ENCODE measurements around the gene AGXT. TPM values are rescaled to one million over a fixed set of nuclear protein-coding genes. Genes with fewer than 3 reads are reported as not detected.

AGXT gene
- not detected in 2 replicates for total RNA-seq

DNA sequence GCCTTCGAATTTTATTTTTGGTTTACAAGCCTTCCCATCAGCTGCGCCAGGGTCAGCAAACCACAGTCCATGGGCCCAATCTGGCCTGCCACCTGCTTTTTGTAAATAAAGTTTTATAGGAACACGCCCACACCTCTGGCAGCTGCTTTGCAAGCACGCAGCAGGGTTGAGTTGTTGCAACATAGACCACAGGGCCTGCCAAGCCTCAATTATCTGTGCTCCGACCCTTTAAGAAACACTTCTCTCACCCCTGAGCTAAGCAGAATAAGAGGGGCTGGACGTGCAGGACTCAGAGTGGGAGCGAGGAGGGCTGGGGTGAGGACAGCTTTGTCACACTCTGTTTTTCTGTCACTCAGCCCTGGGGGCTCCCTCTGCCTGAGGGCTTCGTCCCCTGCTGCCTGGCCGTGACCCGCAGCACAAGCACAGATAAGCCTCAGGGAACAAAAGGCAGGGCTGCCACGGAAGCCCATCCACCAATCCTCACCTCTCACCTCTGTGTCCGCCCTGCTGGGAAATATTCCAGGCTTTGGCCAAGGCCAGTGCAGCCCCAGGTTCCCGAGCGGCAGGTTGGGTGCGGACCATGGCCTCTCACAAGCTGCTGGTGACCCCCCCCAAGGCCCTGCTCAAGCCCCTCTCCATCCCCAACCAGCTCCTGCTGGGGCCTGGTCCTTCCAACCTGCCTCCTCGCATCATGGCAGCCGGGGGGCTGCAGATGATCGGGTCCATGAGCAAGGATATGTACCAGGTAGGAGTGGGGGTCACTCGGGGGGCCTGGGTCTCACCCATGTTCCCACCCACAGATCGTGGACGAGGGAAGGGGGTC lies at the start of gene AGXT:
Gene AGXT, plus strand, starts transcription at position 539 of the 823 bp plus-strand sequence. Its CDS starts 42 bp downstream, at position 581.

DNA sequence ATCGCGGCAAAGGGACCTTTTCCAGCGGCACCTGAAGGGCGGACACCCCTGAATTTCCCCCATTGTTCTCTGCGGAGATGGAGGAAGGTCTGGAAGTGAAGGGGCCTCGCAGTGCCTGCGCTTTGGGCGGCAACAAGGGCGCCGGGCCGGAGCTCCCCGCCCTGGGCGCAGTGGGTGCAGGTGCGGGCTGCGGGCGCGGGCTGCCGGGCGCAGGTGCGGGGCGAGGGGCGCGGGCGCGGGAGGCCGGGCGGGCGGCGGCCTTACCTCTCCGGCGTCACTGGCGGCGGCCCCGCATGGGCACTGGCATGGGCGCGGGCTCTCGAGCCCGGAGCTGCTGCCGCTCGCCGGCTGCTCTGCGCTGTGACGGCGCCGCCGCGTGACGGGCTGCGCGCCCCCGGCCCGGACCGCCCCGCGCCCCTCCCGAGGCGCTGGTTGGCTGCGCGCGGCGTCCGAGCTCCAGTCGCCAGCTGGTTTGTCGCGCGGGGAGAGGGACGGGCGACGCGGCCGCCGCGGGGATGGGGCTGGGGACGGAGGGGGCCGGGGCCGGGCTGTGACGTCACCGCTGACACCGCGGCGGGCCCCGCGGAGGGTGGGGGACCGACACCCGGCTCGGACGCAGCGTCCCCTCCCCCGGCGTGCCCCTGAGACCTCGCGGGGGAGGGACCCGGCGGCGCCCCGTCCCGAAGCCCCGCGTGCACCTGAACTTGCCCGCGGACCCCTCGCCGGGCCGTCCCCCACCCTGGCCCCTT lies 48.6 kb upstream of the AGXT start, which contains the start of gene KIF1A:
Gene KIF1A, minus strand, starts transcription at position 362 of the 749 bp plus-strand sequence. CDS start 22,467 bp downstream, outside the sequence.

DNA sequence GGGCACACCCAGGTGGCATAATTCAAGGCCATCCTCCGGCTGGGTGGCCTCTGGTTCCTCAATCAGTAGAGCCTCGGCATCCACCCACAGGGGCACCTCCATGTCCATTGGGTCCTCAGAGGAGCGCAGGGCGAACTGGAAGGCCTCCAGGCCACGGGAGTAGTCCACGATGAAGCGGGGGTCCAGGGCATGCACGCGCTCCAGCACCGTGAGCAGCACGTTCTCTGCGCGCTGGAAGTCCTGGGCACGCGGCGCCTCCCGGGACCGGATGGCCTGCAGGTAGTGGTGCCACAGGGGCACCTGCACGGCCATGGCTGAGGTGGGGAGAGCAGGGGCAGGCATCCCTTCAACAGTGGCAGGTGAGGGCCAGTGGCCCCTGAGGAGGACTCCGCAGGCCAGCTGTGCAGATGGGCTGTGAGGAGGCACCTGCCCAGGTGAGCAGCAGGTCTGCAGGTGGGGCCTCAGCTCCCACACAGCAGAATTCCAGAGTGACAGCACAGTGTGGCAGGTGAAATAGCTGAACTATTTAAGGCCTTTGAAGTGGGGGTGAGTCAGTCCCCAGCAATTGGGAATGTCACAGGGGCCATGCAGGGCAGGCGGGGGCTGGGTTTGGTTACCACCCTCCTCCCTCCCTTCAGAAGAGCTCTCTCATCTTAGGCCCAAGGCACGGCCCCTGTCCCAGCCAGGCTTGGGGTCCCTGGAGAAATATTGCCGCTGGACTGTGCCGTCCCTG lies 27.2 kb downstream of the AGXT start, which contains the start of gene MAB21L4:
Gene MAB21L4, minus strand, starts transcription at position 501 of the 733 bp plus-strand sequence. Its CDS starts 159 bp downstream, at position 342.

DNA sequence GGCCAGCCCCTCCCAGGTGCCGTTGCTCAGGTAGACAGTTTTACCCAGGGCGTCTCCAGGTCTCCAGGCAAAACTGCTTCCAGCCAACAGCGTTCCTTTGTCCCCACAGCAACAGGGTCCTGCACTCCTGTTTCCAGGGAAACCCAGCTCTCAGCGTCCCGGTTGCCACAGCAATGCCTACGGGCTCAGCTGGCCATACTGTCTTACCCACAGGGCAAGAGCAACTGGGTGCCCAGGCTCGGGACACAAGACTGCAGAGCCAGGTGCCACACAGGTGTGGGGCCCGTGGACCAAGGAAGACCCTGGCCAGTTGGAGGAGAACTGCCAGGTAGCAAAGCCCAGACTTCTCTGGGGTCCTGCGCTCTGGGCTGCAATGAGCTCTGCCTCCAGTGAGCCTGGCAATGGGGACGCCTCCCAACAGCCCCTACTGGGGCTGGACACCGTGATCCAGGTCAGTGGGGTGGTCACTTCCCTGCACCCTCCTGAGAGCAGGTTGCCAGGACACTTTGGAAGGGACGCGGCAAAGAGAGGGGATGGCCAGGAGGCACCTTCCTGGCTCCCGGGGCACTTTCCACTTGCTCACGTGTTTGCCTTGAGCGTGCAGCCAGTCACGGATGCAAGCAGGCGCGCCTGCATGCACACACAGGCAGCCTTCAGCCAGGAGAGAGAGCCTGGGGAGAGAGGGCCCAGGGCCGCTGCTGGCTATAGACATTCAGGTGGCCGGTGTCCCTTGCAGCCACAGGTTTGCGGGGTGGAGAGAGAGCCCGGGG lies 37.7 kb downstream of the AGXT start, which contains the start of gene CROCC2:
Gene CROCC2, plus strand, starts transcription at position 196 of the 770 bp plus-strand sequence. Its CDS starts 178 bp downstream, at position 374.

Other genes starting within 250 kb of the AGXT start
- not detected in 2 replicates for gene GPR35, start 243.3 kb upstream of the AGXT start, total RNA-seq
- not detected in 2 replicates for gene AQP12B, start 185.9 kb upstream of the AGXT start, total RNA-seq
- not detected in 2 replicates for gene AQP12A, start 177.0 kb upstream of the AGXT start, total RNA-seq
- 2.7 TPM in 1 of 2 replicates, not detected in the other for gene KIF1A, start 48.6 kb upstream of the AGXT start, total RNA-seq
- gene MAB21L4, start 27.3 kb downstream of the AGXT start, total RNA-seq = not detected in 2 replicates
- gene CROCC2, start 37.5 kb downstream of the AGXT start, total RNA-seq = 0.80 TPM in 1 of 2 replicates, not detected in the other
- 9.7 and 151 TPM in 2 replicates for gene SNED1, start 129.8 kb downstream of the AGXT start, total RNA-seq
- 23.4 and 36.2 TPM in 2 replicates for gene MTERF4, start 233.5 kb downstream of the AGXT start, total RNA-seq

All from epithelial cell of alveolus of lung (primary cell).